ENCODE results near the gene SEMA5A.

GRCh38 chr5:9149988-9150387 is 395.9 kb downstream of the SEMA5A start:
- no peak for TF ChIP-seq CTCF (optimal IDR thresholded peaks at IDR 0.05 in 1 of 3, IDR thresholded peaks at IDR 0.05 in 1 of 3, conservative IDR thresholded peaks at IDR 0.05 in 1 of 3; ENCODE audit: extremely low read depth in 1 of 3, insufficient read depth in 2 of 3, low read length in 3 of 3)
- TF ChIP-seq EZH2 (IDR thresholded peaks at IDR 0.05; ENCODE audit: low read length) = no peak

Measured in keratinocyte (primary cell).